Liver (tissue), 9 donors: ENCODE data around the gene ALDH16A1. TPM values are rescaled to one million over a fixed set of nuclear protein-coding genes. Genes with fewer than 3 reads are reported as not detected.

ENCODE experiments used
- DNase-seq: peaks from one replicate; pipeline ENCODE4 v3.0.0-alpha.2; 2017; ENCODE audit warnings: low spot score
- H3K27ac ChIP-seq, 2 donors: one replicate each; pipeline ENCODE4 v1.7.0; 2013; ENCODE audit warnings: inconsistent platforms in 2 of 2, low read length in 2 of 2, control low read depth in 1 of 2, low read depth in 1 of 2, mild to moderate bottlenecking in 1 of 2
- H3K27me3 ChIP-seq, 4 donors: one replicate each; pipeline versions ENCODE4 v1.6.1 to v1.7.0; 2013; ENCODE audit warnings: low read length in 3 of 4, inconsistent platforms in 1 of 4, mild to moderate bottlenecking in 1 of 4, moderate library complexity in 1 of 4; ENCODE audit not compliant: control insufficient read depth in 4 of 4, insufficient read depth in 4 of 4
- H3K36me3 ChIP-seq, 4 donors: one replicate each; pipeline versions ENCODE4 v1.6.1 to v1.7.0; 2013; ENCODE audit warnings: low read length in 3 of 4, mild to moderate bottlenecking in 3 of 4, low read depth in 1 of 4, moderate library complexity in 1 of 4; ENCODE audit not compliant: control insufficient read depth in 4 of 4, insufficient read depth in 3 of 4
- H3K4me1 ChIP-seq, 4 donors: one replicate each; pipeline versions ENCODE4 v1.6.1 to v1.7.0; 2013; ENCODE audit warnings: low read length in 3 of 4, mild to moderate bottlenecking in 3 of 4, moderate library complexity in 1 of 4; ENCODE audit not compliant: control insufficient read depth in 4 of 4, insufficient read depth in 4 of 4
- H3K4me3 ChIP-seq, 3 donors: one replicate each; pipeline versions ENCODE4 v1.6.1 to v1.7.0; 2013; ENCODE audit warnings: low read length in 3 of 3, control low read depth in 1 of 3, low read depth in 1 of 3, mild to moderate bottlenecking in 1 of 3
- H3K9ac ChIP-seq, 2 donors: one replicate each; pipeline ENCODE4 v1.7.0; 2013; ENCODE audit warnings: low read length in 2 of 2, mild to moderate bottlenecking in 2 of 2, moderate library complexity in 2 of 2, control low read depth in 1 of 2, low read depth in 1 of 2
- H3K9me3 ChIP-seq, 4 donors: one replicate each; pipeline versions ENCODE4 v1.6.1 to v1.7.0; 2013; ENCODE audit warnings: low read length in 3 of 4; ENCODE audit not compliant: control insufficient read depth in 4 of 4
- ATF3 ChIP-seq: IDR thresholded peaks from 2 replicates; pipeline ENCODE4 v1.6.1; 2016; ENCODE audit warnings: antibody characterized with exemption
- CTCF ChIP-seq: fragments of 150-350 bp; IDR thresholded peaks from 2 replicates; pipeline ENCODE4 v1.5.1; 2017; ENCODE audit warnings: improper control_type of control experiment, low read depth, low read length; ENCODE audit not compliant: missing input control
- EGR1 ChIP-seq, 2 donors: IDR thresholded peaks; 2 replicates each; pipeline ENCODE4 v1.6.1; 2016 to 2018; ENCODE audit warnings: antibody characterized with exemption in 2 of 2, low read depth in 2 of 2
- FOXA1 ChIP-seq: IDR thresholded peaks from 2 replicates; pipeline ENCODE4 v1.6.1; 2016; ENCODE audit warnings: antibody characterized with exemption
- FOXA2 ChIP-seq: IDR thresholded peaks from 2 replicates; pipeline ENCODE4 v1.6.1; 2016; ENCODE audit warnings: antibody characterized with exemption
- GABPA ChIP-seq, 2 donors: IDR thresholded peaks in 1 of 2; conservative IDR thresholded peaks in 1 of 2; 2 replicates each; pipeline ENCODE4 v1.6.1; 2016; ENCODE audit warnings: antibody characterized with exemption in 2 of 2, mild to moderate bottlenecking in 1 of 2, moderate library complexity in 1 of 2
- HNF4A ChIP-seq, 2 donors: conservative IDR thresholded peaks; 2 replicates each; pipeline ENCODE4 v1.6.1; 2016; ENCODE audit warnings: antibody characterized with exemption in 2 of 2, mild to moderate bottlenecking in 2 of 2
- HNF4G ChIP-seq: IDR thresholded peaks from 2 replicates; pipeline ENCODE4 v1.6.1; 2016; ENCODE audit warnings: antibody characterized with exemption
- JUND ChIP-seq, 2 donors: IDR thresholded peaks; 2 replicates each; pipeline ENCODE4 v1.6.1; 2016; ENCODE audit warnings: antibody characterized with exemption in 2 of 2
- NR2F2 ChIP-seq: IDR thresholded peaks from 2 replicates; pipeline ENCODE4 v1.6.1; 2016; ENCODE audit warnings: antibody characterized with exemption
- RAD21 ChIP-seq, 2 donors: IDR thresholded peaks; 2 replicates each; pipeline ENCODE4 v1.6.1; 2016; ENCODE audit warnings: antibody characterized with exemption in 2 of 2, mild to moderate bottlenecking in 2 of 2
- REST ChIP-seq: IDR thresholded peaks from 2 replicates; pipeline ENCODE4 v1.6.1; 2016; ENCODE audit warnings: antibody characterized with exemption, mild to moderate bottlenecking
- RXRA ChIP-seq, 2 donors: IDR thresholded peaks; 2 replicates each; pipeline ENCODE4 v1.6.1; 2017 to 2018; ENCODE audit warnings: antibody characterized with exemption in 2 of 2, mild to moderate bottlenecking in 1 of 2
- SP1 ChIP-seq: IDR thresholded peaks from 2 replicates; pipeline ENCODE4 v1.6.1; 2018; ENCODE audit warnings: antibody characterized with exemption, mild to moderate bottlenecking
- TAF1 ChIP-seq: conservative IDR thresholded peaks from 2 replicates; pipeline ENCODE4 v1.6.1; 2016; ENCODE audit warnings: antibody characterized with exemption, mild to moderate bottlenecking
- YY1 ChIP-seq: IDR thresholded peaks from 2 replicates; pipeline ENCODE4 v1.6.1; 2016; ENCODE audit warnings: antibody characterized with exemption, mild to moderate bottlenecking
- WGBS: extraction: QIAGEN DNeasy Blood & Tissue Kit; methylation state at CpG from one replicate; pipeline ENCODE4 v1.1.7; 2013; 5-methylcytosine and 5-hydroxymethylcytosine counted together
- polyA plus RNA-seq, 2 donors: library from polyadenylated mRNA; stranded (reverse) in 1 of 2; unstranded in 1 of 2; fragments of 200-250 nt in 1 of 2; fragments of >200 nt in 1 of 2; fragmentation: Nextera tagmentation in 1 of 2; extraction: Ambion mirVana in 1 of 2; gene quantifications; one replicate each; pipeline versions ENCODE4 v1.2.1 to v1.2.3, GENCODE V29; 2013 to 2015
- total RNA-seq, 2 donors: library from RNA; depleted of rRNA; stranded (reverse); fragments of >200 nt; gene quantifications; one replicate each; pipeline ENCODE4 v1.2.3, GENCODE V29; 2014
- TF ChIP-seq, protein P1 (sequence below): IDR thresholded peaks from 2 replicates; pipeline ENCODE4 v1.6.1; 2016; ENCODE audit warnings: antibody characterized with exemption
- TF ChIP-seq, protein P2 (sequence below): IDR thresholded peaks from 2 replicates; pipeline ENCODE4 v1.6.1; 2016; ENCODE audit warnings: antibody characterized with exemption
- donor health status: healthy.
- donor health status: healthy.
- donor health status: healthy.
- donor health status: healthy.
- donor health status: healthy.

Gene ALDH16A1
- total and polyA plus RNA-seq, 4 donors, result 5.2 to 35.8 (median 21.5) TPM

GRCh38 chr19:49488046-49488862 lies 35.2 kb downstream of the ALDH16A1 start:
- WGBS, result 1% methylated on average over 26 of the region's 26 CpGs

GRCh38 chr19:49488863-49489537 lies 36.0 kb downstream of the ALDH16A1 start:
- Histone ChIP-seq H3K4me1 (peaks cover 0 to 21% (median 16%) of the 10 kb centered on the region in 4 donors), H3K9me3 (no peaks in the 10 kb centered on the region), H3K36me3 (peaks cover 15 to 37% (median 33%) of the 10 kb centered on the region in 4 donors), H3K27ac (peak overlapping the region in 1 of 2 donors; percentile 86), H3K9ac (peak overlapping the region; percentile 83 to 93), H3K27me3 (no peaks in the 10 kb centered on the region), H3K4me3 (peak overlapping the region; percentile 70 to 98 (median 89))
- 35% methylated on average over 15 of the region's 15 CpGs for WGBS
- DNase-seq, result no peak
- no peak for TF ChIP-seq RXRA (IDR thresholded peaks at IDR 0.05)
- TF ChIP-seq HNF4G, result no peak
- TF ChIP-seq NR2F2, result no peak
- no peak for TF ChIP-seq FOXA2
- no peak for TF ChIP-seq SP1
- no peak for TF ChIP-seq JUND (IDR thresholded peaks at IDR 0.05)
- TF ChIP-seq, protein P1, sequence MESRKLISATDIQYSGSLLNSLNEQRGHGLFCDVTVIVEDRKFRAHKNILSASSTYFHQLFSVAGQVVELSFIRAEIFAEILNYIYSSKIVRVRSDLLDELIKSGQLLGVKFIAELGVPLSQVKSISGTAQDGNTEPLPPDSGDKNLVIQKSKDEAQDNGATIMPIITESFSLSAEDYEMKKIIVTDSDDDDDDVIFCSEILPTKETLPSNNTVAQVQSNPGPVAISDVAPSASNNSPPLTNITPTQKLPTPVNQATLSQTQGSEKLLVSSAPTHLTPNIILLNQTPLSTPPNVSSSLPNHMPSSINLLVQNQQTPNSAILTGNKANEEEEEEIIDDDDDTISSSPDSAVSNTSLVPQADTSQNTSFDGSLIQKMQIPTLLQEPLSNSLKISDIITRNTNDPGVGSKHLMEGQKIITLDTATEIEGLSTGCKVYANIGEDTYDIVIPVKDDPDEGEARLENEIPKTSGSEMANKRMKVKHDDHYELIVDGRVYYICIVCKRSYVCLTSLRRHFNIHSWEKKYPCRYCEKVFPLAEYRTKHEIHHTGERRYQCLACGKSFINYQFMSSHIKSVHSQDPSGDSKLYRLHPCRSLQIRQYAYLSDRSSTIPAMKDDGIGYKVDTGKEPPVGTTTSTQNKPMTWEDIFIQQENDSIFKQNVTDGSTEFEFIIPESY, result no peak
- TF ChIP-seq REST, result no peak
- no peak for TF ChIP-seq HNF4A (conservative IDR thresholded peaks at IDR 0.05)
- TF ChIP-seq EGR1 (IDR thresholded peaks at IDR 0.05; ENCODE audit: low read depth in 2 of 2), result no peak
- TF ChIP-seq FOXA1, result no peak
- TF ChIP-seq ATF3, result no peak
- no peak for TF ChIP-seq GABPA (IDR thresholded peaks at IDR 0.05 in 1 of 2, conservative IDR thresholded peaks at IDR 0.05 in 1 of 2)
- no peak for TF ChIP-seq RAD21 (IDR thresholded peaks at IDR 0.05)
- no peak for TF ChIP-seq CTCF
- TF ChIP-seq TAF1, result no peak
- TF ChIP-seq, protein P2, sequence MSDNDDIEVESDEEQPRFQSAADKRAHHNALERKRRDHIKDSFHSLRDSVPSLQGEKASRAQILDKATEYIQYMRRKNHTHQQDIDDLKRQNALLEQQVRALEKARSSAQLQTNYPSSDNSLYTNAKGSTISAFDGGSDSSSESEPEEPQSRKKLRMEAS, result no peak
- TF ChIP-seq YY1, result no peak

More at GRCh38 chr19:49488046-49488862, 35.2 kb downstream of the ALDH16A1 start:
- Histone ChIP-seq H3K4me1 (peaks cover 0 to 21% (median 16%) of the 10 kb centered on the region in 4 donors), H3K27me3 (no peaks in the 10 kb centered on the region), H3K4me3 (peak overlapping the region; percentile 70 to 98 (median 89)), H3K36me3 (peaks cover 15 to 37% (median 33%) of the 10 kb centered on the region in 4 donors), H3K27ac (peak overlapping the region; percentile 77 to 86), H3K9ac (peak overlapping the region; percentile 83 to 93), H3K9me3 (no peaks in the 10 kb centered on the region)
- no peak for DNase-seq
- TF ChIP-seq YY1, result no peak
